Liver (tissue), 9 donors: ENCODE results near the gene RHEX. TPM values are rescaled to one million over a fixed set of nuclear protein-coding genes. Genes with fewer than 3 reads are reported as not detected.

Source experiments
- DNase-seq: peaks from one replicate; pipeline ENCODE4 v3.0.0-alpha.2; 2017; ENCODE audit warnings: low spot score
- H3K27ac ChIP-seq, 2 donors: one replicate each; pipeline ENCODE4 v1.7.0; 2013; ENCODE audit warnings: inconsistent platforms in 2 of 2, low read length in 2 of 2, control low read depth in 1 of 2, low read depth in 1 of 2, mild to moderate bottlenecking in 1 of 2
- H3K27me3 ChIP-seq, 4 donors: one replicate each; pipeline versions ENCODE4 v1.6.1 to v1.7.0; 2013; ENCODE audit warnings: low read length in 3 of 4, inconsistent platforms in 1 of 4, mild to moderate bottlenecking in 1 of 4, moderate library complexity in 1 of 4; ENCODE audit not compliant: control insufficient read depth in 4 of 4, insufficient read depth in 4 of 4
- H3K36me3 ChIP-seq, 4 donors: one replicate each; pipeline versions ENCODE4 v1.6.1 to v1.7.0; 2013; ENCODE audit warnings: low read length in 3 of 4, mild to moderate bottlenecking in 3 of 4, low read depth in 1 of 4, moderate library complexity in 1 of 4; ENCODE audit not compliant: control insufficient read depth in 4 of 4, insufficient read depth in 3 of 4
- H3K4me1 ChIP-seq, 4 donors: one replicate each; pipeline versions ENCODE4 v1.6.1 to v1.7.0; 2013; ENCODE audit warnings: low read length in 3 of 4, mild to moderate bottlenecking in 3 of 4, moderate library complexity in 1 of 4; ENCODE audit not compliant: control insufficient read depth in 4 of 4, insufficient read depth in 4 of 4
- H3K4me3 ChIP-seq, 3 donors: one replicate each; pipeline versions ENCODE4 v1.6.1 to v1.7.0; 2013; ENCODE audit warnings: low read length in 3 of 3, control low read depth in 1 of 3, low read depth in 1 of 3, mild to moderate bottlenecking in 1 of 3
- H3K9ac ChIP-seq, 2 donors: one replicate each; pipeline ENCODE4 v1.7.0; 2013; ENCODE audit warnings: low read length in 2 of 2, mild to moderate bottlenecking in 2 of 2, moderate library complexity in 2 of 2, control low read depth in 1 of 2, low read depth in 1 of 2
- H3K9me3 ChIP-seq, 4 donors: one replicate each; pipeline versions ENCODE4 v1.6.1 to v1.7.0; 2013; ENCODE audit warnings: low read length in 3 of 4; ENCODE audit not compliant: control insufficient read depth in 4 of 4
- EGR1 ChIP-seq, 2 donors: IDR thresholded peaks; 2 replicates each; pipeline ENCODE4 v1.6.1; 2016 to 2018; ENCODE audit warnings: antibody characterized with exemption in 2 of 2, low read depth in 2 of 2
- FOXA1 ChIP-seq: IDR thresholded peaks from 2 replicates; pipeline ENCODE4 v1.6.1; 2016; ENCODE audit warnings: antibody characterized with exemption
- FOXA2 ChIP-seq: IDR thresholded peaks from 2 replicates; pipeline ENCODE4 v1.6.1; 2016; ENCODE audit warnings: antibody characterized with exemption
- GABPA ChIP-seq, 2 donors: IDR thresholded peaks in 1 of 2; conservative IDR thresholded peaks in 1 of 2; 2 replicates each; pipeline ENCODE4 v1.6.1; 2016; ENCODE audit warnings: antibody characterized with exemption in 2 of 2, mild to moderate bottlenecking in 1 of 2, moderate library complexity in 1 of 2
- HNF4G ChIP-seq: IDR thresholded peaks from 2 replicates; pipeline ENCODE4 v1.6.1; 2016; ENCODE audit warnings: antibody characterized with exemption
- JUND ChIP-seq, 2 donors: IDR thresholded peaks; 2 replicates each; pipeline ENCODE4 v1.6.1; 2016; ENCODE audit warnings: antibody characterized with exemption in 2 of 2
- NR2F2 ChIP-seq: IDR thresholded peaks from 2 replicates; pipeline ENCODE4 v1.6.1; 2016; ENCODE audit warnings: antibody characterized with exemption
- RXRA ChIP-seq, 2 donors: IDR thresholded peaks; 2 replicates each; pipeline ENCODE4 v1.6.1; 2017 to 2018; ENCODE audit warnings: antibody characterized with exemption in 2 of 2, mild to moderate bottlenecking in 1 of 2
- TAF1 ChIP-seq: conservative IDR thresholded peaks from 2 replicates; pipeline ENCODE4 v1.6.1; 2016; ENCODE audit warnings: antibody characterized with exemption, mild to moderate bottlenecking
- YY1 ChIP-seq: IDR thresholded peaks from 2 replicates; pipeline ENCODE4 v1.6.1; 2016; ENCODE audit warnings: antibody characterized with exemption, mild to moderate bottlenecking
- WGBS: extraction: QIAGEN DNeasy Blood & Tissue Kit; methylation state at CpG from one replicate; pipeline ENCODE4 v1.1.7; 2013; 5-methylcytosine and 5-hydroxymethylcytosine counted together
- polyA plus RNA-seq, 2 donors: library from polyadenylated mRNA; stranded (reverse) in 1 of 2; unstranded in 1 of 2; fragments of 200-250 nt in 1 of 2; fragments of >200 nt in 1 of 2; fragmentation: Nextera tagmentation in 1 of 2; extraction: Ambion mirVana in 1 of 2; gene quantifications; one replicate each; pipeline versions ENCODE4 v1.2.1 to v1.2.3, GENCODE V29; 2013 to 2015
- total RNA-seq, 2 donors: library from RNA; depleted of rRNA; stranded (reverse); fragments of >200 nt; gene quantifications; one replicate each; pipeline ENCODE4 v1.2.3, GENCODE V29; 2014
- TF ChIP-seq, protein P1 (sequence below): IDR thresholded peaks from 2 replicates; pipeline ENCODE4 v1.6.1; 2016; ENCODE audit warnings: antibody characterized with exemption, mild to moderate bottlenecking
- TF ChIP-seq, protein P2 (sequence below): IDR thresholded peaks from 2 replicates; pipeline ENCODE4 v1.6.1; 2016; ENCODE audit warnings: antibody characterized with exemption
- TF ChIP-seq, protein P3 (sequence below): IDR thresholded peaks from 2 replicates; pipeline ENCODE4 v1.6.1; 2016; ENCODE audit warnings: antibody characterized with exemption
- TF ChIP-seq, protein P4 (sequence below): fragments of 150-350 bp; IDR thresholded peaks from 2 replicates; pipeline ENCODE4 v1.5.1; 2017; ENCODE audit warnings: improper control_type of control experiment, low read depth, low read length; ENCODE audit not compliant: missing input control
- TF ChIP-seq, protein P5 (sequence below): IDR thresholded peaks from 2 replicates; pipeline ENCODE4 v1.6.1; 2016; ENCODE audit warnings: antibody characterized with exemption
- donor health status: healthy.
- donor health status: healthy.
- donor health status: healthy.
- donor health status: healthy.
- donor health status: healthy.

RHEX gene
- total and polyA plus RNA-seq, 4 donors = 0.15 to 2.8 (median 0.47) TPM

DNA sequence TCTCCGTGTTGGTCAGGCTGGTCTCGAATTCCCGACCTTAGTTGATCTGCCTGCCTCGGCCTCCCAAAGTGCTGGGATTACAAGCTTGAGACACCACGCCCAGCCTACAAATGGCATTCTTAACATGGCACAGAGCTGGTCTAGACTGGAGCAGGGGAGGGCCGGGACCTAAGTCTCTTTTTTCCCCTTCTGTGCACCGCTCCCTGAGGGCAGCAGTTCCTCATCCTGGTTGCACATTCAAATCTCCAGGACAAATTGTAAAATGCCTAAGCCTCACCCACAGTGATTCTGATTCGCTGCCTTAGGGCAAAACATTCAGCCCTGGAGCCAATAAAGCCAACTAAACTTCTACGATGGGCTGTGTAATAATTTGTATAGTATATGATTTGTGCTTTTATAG lies 74.4 kb downstream of the RHEX start:
- WGBS = 92% methylated on average over 9 of the region's 9 CpGs
- Histone ChIP-seq H3K27ac (no peak overlapping the region), H3K27me3 (no peaks in the 10 kb centered on the region), H3K9ac (no peak overlapping the region), H3K36me3 (no peaks in the 10 kb centered on the region), H3K9me3 (no peaks in the 10 kb centered on the region), H3K4me3 (no peak overlapping the region), H3K4me1 (no peaks in the 10 kb centered on the region)
- TF ChIP-seq FOXA1 (no peak), RXRA (IDR thresholded peaks at IDR 0.05) (no peak), YY1 (no peak), JUND (IDR thresholded peaks at IDR 0.05) (no peak), TAF1 (no peak), GABPA (IDR thresholded peaks at IDR 0.05 in 1 of 2, conservative IDR thresholded peaks at IDR 0.05 in 1 of 2) (no peak), FOXA2 (no peak), HNF4G (no peak), EGR1 (IDR thresholded peaks at IDR 0.05; ENCODE audit: low read depth in 2 of 2) (no peak)
- TF ChIP-seq, protein P1, sequence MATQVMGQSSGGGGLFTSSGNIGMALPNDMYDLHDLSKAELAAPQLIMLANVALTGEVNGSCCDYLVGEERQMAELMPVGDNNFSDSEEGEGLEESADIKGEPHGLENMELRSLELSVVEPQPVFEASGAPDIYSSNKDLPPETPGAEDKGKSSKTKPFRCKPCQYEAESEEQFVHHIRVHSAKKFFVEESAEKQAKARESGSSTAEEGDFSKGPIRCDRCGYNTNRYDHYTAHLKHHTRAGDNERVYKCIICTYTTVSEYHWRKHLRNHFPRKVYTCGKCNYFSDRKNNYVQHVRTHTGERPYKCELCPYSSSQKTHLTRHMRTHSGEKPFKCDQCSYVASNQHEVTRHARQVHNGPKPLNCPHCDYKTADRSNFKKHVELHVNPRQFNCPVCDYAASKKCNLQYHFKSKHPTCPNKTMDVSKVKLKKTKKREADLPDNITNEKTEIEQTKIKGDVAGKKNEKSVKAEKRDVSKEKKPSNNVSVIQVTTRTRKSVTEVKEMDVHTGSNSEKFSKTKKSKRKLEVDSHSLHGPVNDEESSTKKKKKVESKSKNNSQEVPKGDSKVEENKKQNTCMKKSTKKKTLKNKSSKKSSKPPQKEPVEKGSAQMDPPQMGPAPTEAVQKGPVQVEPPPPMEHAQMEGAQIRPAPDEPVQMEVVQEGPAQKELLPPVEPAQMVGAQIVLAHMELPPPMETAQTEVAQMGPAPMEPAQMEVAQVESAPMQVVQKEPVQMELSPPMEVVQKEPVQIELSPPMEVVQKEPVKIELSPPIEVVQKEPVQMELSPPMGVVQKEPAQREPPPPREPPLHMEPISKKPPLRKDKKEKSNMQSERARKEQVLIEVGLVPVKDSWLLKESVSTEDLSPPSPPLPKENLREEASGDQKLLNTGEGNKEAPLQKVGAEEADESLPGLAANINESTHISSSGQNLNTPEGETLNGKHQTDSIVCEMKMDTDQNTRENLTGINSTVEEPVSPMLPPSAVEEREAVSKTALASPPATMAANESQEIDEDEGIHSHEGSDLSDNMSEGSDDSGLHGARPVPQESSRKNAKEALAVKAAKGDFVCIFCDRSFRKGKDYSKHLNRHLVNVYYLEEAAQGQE = no peak
- TF ChIP-seq, protein P2, sequence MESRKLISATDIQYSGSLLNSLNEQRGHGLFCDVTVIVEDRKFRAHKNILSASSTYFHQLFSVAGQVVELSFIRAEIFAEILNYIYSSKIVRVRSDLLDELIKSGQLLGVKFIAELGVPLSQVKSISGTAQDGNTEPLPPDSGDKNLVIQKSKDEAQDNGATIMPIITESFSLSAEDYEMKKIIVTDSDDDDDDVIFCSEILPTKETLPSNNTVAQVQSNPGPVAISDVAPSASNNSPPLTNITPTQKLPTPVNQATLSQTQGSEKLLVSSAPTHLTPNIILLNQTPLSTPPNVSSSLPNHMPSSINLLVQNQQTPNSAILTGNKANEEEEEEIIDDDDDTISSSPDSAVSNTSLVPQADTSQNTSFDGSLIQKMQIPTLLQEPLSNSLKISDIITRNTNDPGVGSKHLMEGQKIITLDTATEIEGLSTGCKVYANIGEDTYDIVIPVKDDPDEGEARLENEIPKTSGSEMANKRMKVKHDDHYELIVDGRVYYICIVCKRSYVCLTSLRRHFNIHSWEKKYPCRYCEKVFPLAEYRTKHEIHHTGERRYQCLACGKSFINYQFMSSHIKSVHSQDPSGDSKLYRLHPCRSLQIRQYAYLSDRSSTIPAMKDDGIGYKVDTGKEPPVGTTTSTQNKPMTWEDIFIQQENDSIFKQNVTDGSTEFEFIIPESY = no peak
- TF ChIP-seq, protein P3, sequence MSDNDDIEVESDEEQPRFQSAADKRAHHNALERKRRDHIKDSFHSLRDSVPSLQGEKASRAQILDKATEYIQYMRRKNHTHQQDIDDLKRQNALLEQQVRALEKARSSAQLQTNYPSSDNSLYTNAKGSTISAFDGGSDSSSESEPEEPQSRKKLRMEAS = no peak
- TF ChIP-seq, protein P4, sequence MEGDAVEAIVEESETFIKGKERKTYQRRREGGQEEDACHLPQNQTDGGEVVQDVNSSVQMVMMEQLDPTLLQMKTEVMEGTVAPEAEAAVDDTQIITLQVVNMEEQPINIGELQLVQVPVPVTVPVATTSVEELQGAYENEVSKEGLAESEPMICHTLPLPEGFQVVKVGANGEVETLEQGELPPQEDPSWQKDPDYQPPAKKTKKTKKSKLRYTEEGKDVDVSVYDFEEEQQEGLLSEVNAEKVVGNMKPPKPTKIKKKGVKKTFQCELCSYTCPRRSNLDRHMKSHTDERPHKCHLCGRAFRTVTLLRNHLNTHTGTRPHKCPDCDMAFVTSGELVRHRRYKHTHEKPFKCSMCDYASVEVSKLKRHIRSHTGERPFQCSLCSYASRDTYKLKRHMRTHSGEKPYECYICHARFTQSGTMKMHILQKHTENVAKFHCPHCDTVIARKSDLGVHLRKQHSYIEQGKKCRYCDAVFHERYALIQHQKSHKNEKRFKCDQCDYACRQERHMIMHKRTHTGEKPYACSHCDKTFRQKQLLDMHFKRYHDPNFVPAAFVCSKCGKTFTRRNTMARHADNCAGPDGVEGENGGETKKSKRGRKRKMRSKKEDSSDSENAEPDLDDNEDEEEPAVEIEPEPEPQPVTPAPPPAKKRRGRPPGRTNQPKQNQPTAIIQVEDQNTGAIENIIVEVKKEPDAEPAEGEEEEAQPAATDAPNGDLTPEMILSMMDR = no peak
- DNase-seq = no peak

DNA sequence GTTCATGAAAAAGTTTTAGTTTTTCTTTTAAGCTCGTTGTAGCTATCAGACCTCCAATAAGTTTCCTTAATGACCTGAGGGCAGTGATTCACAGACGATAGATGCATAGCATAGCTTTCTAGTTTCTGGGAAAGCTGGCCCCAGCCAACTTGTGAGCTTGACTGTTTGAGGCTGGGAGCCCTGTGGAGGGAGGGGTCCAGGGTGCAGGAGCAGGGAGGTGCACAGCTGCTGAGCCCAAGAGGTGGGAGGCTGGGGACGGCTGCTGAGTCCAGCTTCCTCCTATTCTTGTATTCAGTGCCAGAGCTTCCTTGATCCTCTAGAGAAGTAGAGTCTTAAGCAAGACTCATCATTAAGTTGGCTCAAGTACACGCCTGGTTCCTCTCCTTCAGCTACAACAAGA lies 75.2 kb downstream of the RHEX start:
- no peaks in the 10 kb centered on the region for H3K36me3 ChIP-seq
- no peak for DNase-seq
- no peaks in the 10 kb centered on the region for H3K27me3 ChIP-seq
- no peak for TF ChIP-seq EGR1 (IDR thresholded peaks at IDR 0.05; ENCODE audit: low read depth in 2 of 2)
- TF ChIP-seq, protein P5, sequence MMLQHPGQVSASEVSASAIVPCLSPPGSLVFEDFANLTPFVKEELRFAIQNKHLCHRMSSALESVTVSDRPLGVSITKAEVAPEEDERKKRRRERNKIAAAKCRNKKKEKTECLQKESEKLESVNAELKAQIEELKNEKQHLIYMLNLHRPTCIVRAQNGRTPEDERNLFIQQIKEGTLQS = no peak
- TF ChIP-seq NR2F2 = no peak
- no peaks in the 10 kb centered on the region for H3K9me3 ChIP-seq
- H3K9ac ChIP-seq = no peak overlapping the region
- no peak overlapping the region for H3K4me3 ChIP-seq
- WGBS = 64% methylated on average over 4 of the region's 4 CpGs
- no peak overlapping the region for H3K27ac ChIP-seq
- H3K4me1 ChIP-seq = no peaks in the 10 kb centered on the region
